ENCODE measurements around the gene IL23A.

IL23A gene

DNA sequence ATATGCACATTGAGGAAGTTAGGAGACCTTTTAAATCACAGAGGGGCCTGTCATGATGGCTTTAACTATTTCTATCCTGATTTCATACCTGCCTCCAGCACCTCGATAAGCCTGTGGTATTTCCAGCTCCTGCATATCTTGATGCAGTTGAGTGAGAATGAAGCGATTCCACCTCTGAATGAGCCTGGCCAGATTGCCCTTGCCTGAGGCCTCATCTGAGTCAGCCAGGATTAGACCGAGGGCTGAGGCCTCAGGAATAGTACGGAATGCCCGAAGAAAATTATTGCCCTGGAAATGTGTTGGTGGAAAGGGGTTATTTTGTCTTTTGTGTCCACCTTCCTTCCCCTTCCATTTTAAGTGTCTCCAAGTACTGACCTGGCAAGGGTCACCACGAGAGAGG is 14.5 kb upstream of the IL23A start:
- TF ChIP-seq, protein P1, sequence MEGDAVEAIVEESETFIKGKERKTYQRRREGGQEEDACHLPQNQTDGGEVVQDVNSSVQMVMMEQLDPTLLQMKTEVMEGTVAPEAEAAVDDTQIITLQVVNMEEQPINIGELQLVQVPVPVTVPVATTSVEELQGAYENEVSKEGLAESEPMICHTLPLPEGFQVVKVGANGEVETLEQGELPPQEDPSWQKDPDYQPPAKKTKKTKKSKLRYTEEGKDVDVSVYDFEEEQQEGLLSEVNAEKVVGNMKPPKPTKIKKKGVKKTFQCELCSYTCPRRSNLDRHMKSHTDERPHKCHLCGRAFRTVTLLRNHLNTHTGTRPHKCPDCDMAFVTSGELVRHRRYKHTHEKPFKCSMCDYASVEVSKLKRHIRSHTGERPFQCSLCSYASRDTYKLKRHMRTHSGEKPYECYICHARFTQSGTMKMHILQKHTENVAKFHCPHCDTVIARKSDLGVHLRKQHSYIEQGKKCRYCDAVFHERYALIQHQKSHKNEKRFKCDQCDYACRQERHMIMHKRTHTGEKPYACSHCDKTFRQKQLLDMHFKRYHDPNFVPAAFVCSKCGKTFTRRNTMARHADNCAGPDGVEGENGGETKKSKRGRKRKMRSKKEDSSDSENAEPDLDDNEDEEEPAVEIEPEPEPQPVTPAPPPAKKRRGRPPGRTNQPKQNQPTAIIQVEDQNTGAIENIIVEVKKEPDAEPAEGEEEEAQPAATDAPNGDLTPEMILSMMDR (IDR thresholded peaks at IDR 0.05; ENCODE audit: control extremely low read depth, extremely low read depth, low read depth, missing control alignments) = no peak
- ChIA-PET POLR2A (interaction anchor here (0.5 kb wide), 1 partner anchor 31 kb away, joined by 10 read pairs; no protein-coding TSS in a partner anchor), CTCF (interaction anchor here (1.2 to 1.3 kb wide), 2 partner anchors 57 to 66 kb away, joined by 3 to 4 read pairs; partner anchors contain the start of gene ANKRD52)
- no peak for DNase-seq (ENCODE audit: extremely low spot score)

DNA sequence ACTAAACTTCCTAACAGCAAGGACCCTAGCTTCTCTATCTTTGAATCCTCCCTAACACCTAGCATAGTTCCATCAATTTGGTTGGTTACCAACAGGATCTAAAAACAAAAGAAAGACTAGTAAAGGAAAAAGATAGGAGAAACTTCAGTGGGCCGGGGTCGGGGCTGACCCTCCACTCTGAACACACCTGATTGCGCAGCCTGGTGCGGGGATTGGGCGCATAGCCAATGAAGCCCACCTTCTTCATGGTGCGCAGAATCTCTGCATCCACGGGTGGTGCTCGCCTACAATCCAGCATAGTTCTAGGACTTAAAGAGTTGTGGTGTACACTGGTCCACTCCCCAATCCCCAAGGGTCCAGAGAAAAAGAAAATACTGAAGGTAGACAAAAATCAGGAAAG is 12.6 kb upstream of the IL23A start:
- TF ChIP-seq, protein P1 (IDR thresholded peaks at IDR 0.05; ENCODE audit: control extremely low read depth, extremely low read depth, low read depth, missing control alignments) = no peak
- no peak for DNase-seq (ENCODE audit: extremely low spot score)
- CTCF ChIA-PET = interaction anchor here (0.8 to 1.2 kb wide), 2 partner anchors 8 to 9 kb away, joined by 3 read pairs; no protein-coding TSS in a partner anchor
- POLR2A ChIA-PET = interaction anchor here (1.1 kb wide), 1 partner anchor 10 kb away, joined by 3 read pairs; the partner anchor contains the start of gene CNPY2

DNA sequence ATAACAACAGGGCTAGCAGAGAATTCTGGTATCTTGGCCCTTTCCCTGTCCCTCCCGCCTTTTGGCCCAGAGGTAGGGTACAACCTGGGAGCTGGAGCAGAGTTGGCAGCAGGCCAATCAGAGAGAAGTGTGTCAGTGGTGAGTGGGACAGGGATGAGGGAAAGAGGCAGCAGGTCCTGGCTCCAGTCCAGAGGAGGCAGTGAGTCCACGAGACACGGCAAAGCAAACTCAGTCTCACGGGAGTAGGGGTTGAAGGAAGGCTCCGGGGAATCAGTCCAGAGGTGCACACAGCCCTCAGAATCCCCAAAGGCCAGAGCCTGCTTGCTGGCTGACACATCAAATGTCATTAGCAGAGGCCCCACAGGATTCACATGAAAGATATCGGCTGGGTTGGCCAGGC is 12.2 kb upstream of the IL23A start:
- POLR2A ChIA-PET = no interaction called here
- CTCF ChIA-PET = interaction anchor here (1.2 kb wide), 1 partner anchor 9 kb away, joined by 3 read pairs; no protein-coding TSS in a partner anchor
- no peak for DNase-seq (ENCODE audit: extremely low spot score)
- TF ChIP-seq, protein P1 (IDR thresholded peaks at IDR 0.05; ENCODE audit: control extremely low read depth, extremely low read depth, low read depth, missing control alignments) = no peak

DNA sequence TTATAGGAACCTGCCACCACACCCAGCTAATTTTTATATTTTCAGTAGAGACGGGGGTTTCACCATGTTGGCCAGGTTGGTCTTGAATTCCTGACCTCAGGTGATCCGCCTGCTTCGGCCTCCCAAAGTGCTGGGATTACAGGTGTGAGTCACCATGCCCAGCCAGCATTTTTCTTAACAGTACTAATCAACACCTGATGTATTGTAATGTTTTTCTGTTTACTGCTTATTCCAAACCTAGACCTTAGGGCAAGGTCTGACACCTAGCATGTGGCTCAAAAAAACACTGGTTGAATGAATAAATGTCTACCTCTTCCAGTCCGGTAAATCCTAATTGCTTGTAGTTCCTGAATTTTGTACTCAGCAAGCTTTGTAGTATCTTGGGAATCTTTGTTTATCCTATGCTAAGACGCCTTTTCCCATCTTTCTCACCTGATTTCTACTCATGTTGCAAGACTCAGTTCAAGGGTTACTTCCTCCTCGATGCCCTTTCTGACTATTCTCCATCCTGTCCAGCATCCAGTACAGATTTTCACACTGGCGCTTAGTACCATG is 7.7 kb upstream of the IL23A start:
- CTCF ChIA-PET = interaction anchor here (1.2 to 3.1 kb wide), 3 partner anchors 15 to 212 kb away, joined by 3 to 10 read pairs (median 6); partner anchors contain the start of genes CNPY2, SMARCC2 and ZC3H10
- POLR2A ChIA-PET = interaction anchor here (1.8 kb wide), 1 partner anchor 15 kb away, joined by 6 read pairs; the partner anchor contains the start of gene CNPY2
- no peak for DNase-seq (ENCODE audit: extremely low spot score)
- TF ChIP-seq, protein P1 (IDR thresholded peaks at IDR 0.05; ENCODE audit: control extremely low read depth, extremely low read depth, low read depth, missing control alignments) = no peak

DNA sequence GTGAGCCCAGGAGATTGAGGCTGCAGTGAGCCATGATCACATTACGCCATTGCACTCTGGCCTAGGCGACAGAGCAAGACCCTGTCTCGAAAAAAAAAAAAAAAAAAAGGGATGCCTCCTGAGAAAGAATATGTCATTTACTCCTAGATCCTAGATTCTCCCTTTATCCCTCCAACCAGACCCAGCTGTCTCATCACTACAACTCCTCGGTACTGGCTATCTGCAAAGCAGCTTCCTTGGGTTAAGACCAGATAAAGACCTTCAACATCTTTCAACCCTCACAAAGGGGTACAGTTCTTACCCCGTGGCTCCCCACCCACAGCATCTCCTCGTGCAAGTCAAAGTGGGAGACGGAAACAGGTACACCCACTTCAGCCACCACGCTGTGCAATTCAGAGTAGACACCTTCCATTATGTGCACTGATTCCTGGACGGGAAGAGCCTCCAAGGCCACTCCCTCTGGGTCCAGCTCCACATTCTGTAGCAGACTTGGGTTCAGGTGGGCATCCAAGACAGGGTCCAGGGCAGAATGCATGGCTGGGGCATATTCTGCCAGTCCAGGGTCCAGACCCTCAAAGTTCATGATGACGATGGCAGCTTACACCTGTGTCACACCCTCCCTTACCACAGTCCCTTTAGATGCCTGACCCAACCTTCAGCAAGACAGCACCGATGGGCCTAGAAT is 6.0 kb upstream of the IL23A start:
- ChIA-PET CTCF (interaction anchor here (0.8 to 3.0 kb wide), 14 partner anchors 12 to 143 kb away, joined by 3 to 18 read pairs (median 6); partner anchors contain the start of genes SMARCC2 and STAT2), POLR2A (interaction anchor here (1.0 to 1.8 kb wide), 2 partner anchors 17 to 27 kb away, joined by 3 to 6 read pairs; partner anchors contain the start of genes CNPY2 and STAT2)
- DNase-seq (ENCODE audit: extremely low spot score) = no peak
- TF ChIP-seq, protein P1 (IDR thresholded peaks at IDR 0.05; ENCODE audit: control extremely low read depth, extremely low read depth, low read depth, missing control alignments) = no peak

DNA sequence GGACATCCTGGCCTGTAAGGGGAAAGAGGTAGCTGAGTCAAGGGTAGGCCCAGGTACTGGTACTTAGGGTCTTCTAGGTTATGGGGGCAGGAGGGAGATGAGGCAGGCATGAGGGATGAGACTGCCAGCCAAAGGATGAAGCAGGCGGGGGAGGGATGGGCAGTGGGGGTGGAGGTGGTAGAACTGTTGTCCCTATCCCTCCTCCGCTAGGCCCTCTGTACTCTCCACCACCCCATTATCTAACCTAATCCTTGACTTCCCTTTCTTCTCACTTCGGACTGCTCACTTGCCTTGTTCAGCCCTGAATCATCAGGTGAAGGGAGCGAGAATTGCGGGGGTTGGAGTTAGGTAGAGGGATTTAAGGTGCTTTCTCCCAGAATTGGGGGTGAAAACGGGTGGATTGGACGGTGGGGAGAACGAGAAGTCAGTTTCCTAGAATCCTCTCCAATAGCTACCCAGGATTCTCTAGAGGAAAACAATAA is 5.4 kb upstream of the IL23A start:
- CTCF ChIA-PET = interaction anchor here (0.6 to 3.0 kb wide), 13 partner anchors 12 to 168 kb away, joined by 3 to 18 read pairs (median 6); partner anchors contain the start of genes SMARCC2 and STAT2
- POLR2A ChIA-PET = interaction anchor here (1.0 to 1.8 kb wide), 2 partner anchors 18 to 26 kb away, joined by 3 to 6 read pairs; partner anchors contain the start of genes CNPY2 and STAT2
- TF ChIP-seq, protein P1 (IDR thresholded peaks at IDR 0.05; ENCODE audit: control extremely low read depth, extremely low read depth, low read depth, missing control alignments) = no peak
- no peak for DNase-seq (ENCODE audit: extremely low spot score)

Data from GM10248 (cell line).